Measurements from ENCODE around the gene ITPK1. TPM values are rescaled to one million over a fixed set of nuclear protein-coding genes. Genes with fewer than 3 reads are reported as not detected.

Gene ITPK1
- total RNA-seq, 2 donors from 2014 or later: 77.1 to 118 TPM

DNA sequence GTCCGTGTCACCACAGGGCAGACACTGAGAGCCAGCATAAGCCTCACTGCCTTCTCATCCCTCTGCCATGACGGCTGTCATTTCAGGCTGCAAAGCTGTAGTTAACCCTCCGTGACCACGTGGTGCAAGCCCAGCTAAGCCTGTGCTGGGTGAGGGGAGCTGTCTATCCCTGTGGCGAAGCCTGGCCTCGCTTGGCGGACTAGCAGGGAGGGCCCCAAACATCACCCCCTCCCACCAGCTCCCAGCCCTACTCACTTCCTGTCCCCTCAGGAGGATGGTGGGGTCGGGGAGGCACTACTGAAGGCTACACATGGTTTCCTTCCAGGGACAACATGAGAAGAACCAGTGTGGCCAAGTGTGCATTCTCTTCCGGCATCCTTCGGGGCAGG is 104.6 kb downstream of the ITPK1 start:
- 78% methylated on average over 10 of the region's 10 CpGs for WGBS
- H3K9me3 ChIP-seq: no peaks in the 10 kb centered on the region
- peaks cover 15% of the 10 kb centered on the region for H3K4me1 ChIP-seq (replicated peaks)
- H3K27me3 ChIP-seq (replicated peaks; ENCODE audit: insufficient read depth): no peaks in the 10 kb centered on the region
- intact Hi-C loops (cut with DNase I): no loop called here
- no peak for TF ChIP-seq POLR2AphosphoS5 (IDR thresholded peaks at IDR 0.05)
- TF ChIP-seq, protein P1, sequence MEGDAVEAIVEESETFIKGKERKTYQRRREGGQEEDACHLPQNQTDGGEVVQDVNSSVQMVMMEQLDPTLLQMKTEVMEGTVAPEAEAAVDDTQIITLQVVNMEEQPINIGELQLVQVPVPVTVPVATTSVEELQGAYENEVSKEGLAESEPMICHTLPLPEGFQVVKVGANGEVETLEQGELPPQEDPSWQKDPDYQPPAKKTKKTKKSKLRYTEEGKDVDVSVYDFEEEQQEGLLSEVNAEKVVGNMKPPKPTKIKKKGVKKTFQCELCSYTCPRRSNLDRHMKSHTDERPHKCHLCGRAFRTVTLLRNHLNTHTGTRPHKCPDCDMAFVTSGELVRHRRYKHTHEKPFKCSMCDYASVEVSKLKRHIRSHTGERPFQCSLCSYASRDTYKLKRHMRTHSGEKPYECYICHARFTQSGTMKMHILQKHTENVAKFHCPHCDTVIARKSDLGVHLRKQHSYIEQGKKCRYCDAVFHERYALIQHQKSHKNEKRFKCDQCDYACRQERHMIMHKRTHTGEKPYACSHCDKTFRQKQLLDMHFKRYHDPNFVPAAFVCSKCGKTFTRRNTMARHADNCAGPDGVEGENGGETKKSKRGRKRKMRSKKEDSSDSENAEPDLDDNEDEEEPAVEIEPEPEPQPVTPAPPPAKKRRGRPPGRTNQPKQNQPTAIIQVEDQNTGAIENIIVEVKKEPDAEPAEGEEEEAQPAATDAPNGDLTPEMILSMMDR (IDR thresholded peaks at IDR 0.05): no peak
- no peak for DNase-seq (ENCODE audit: low spot score)
- no peak overlapping the region for H3K27ac ChIP-seq
- no peaks in the 10 kb centered on the region for H3K36me3 ChIP-seq
- H3K4me3 ChIP-seq: no peak overlapping the region

GRCh38 chr14:93010522-93011140 is 105.1 kb downstream of the ITPK1 start:
- Histone ChIP-seq H3K4me1 (replicated peaks) (peaks cover 20% of the 10 kb centered on the region), H3K4me3 (no peak overlapping the region), H3K9me3 (no peaks in the 10 kb centered on the region), H3K27me3 (replicated peaks; ENCODE audit: insufficient read depth) (no peaks in the 10 kb centered on the region), H3K36me3 (no peaks in the 10 kb centered on the region), H3K27ac (no peak overlapping the region)
- WGBS: 87% methylated on average over 13 of the region's 13 CpGs
- intact Hi-C loops (cut with DNase I): no loop called here
- TF ChIP-seq POLR2AphosphoS5 (IDR thresholded peaks at IDR 0.05): no peak
- TF ChIP-seq, protein P1 (IDR thresholded peaks at IDR 0.05): no peak
- TF ChIP-seq POLR2A (IDR thresholded peaks at IDR 0.05): no peak
- DNase-seq (ENCODE audit: low spot score): no peak

DNA sequence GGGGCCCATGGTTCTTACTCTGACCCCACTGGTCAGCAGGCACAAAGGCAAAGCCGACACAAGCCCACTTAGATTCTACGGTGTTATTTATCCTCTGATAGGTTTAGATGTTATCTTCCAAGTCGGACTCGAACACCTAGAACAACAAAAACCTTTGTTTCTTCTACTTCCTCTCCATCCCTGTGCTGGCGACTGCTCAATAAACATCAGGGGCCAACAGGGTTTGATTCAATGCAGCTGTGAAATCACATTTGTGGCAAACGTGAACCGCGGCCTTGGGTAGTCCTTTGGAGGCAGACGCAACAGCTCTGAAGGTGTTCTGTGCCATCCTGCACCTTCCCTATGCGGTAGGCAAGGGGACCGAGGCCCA is 105.6 kb downstream of the ITPK1 start:
- Histone ChIP-seq H3K4me1 (replicated peaks) (peaks cover 23% of the 10 kb centered on the region), H3K27ac (no peak overlapping the region), H3K4me3 (no peak overlapping the region), H3K27me3 (replicated peaks; ENCODE audit: insufficient read depth) (no peaks in the 10 kb centered on the region), H3K9me3 (no peaks in the 10 kb centered on the region), H3K36me3 (no peaks in the 10 kb centered on the region)
- WGBS: 73% methylated on average over 11 of the region's 11 CpGs
- DNase-seq (ENCODE audit: low spot score): no peak
- TF ChIP-seq POLR2AphosphoS5 (IDR thresholded peaks at IDR 0.05) (no peak), POLR2A (IDR thresholded peaks at IDR 0.05) (no peak)
- TF ChIP-seq, protein P1 (IDR thresholded peaks at IDR 0.05): no peak
- intact Hi-C loops (cut with DNase I): no loop called here

DNA sequence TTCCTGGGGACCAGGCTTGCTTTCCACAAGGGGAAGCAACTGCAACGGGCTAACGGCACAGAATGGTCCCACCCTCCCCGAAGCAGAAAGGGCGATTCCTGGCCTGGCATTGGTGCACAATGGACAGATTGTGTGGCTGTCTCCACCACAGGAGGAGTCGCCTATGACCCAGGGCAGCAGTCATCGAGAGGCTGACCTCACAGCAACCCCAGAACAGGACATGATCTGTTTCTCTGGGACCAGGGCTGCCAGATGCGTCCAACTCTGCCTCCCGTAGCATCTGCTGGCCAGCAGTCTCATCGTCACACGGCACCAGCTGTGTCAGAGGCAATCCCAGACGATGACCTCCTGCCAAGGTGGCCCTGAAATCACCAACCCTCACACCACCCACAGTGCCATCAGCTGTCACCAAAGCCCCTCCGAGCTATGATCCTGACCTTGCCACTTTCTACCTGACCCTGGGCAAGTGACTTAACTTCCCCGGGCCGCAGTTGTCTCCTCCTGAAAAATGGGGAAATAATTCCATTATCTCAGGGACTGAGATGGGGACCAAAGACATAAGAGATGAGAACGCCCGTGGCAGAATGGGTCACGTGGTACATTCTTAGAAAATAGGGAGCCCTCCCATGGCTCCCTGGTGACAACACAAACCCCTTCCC is 106.1 kb downstream of the ITPK1 start:
- peaks cover 28% of the 10 kb centered on the region for H3K4me1 ChIP-seq (replicated peaks)
- DNase-seq (ENCODE audit: low spot score): no peak
- intact Hi-C loops (cut with DNase I): no loop called here
- no peaks in the 10 kb centered on the region for H3K9me3 ChIP-seq
- no peak overlapping the region for H3K27ac ChIP-seq
- no peaks in the 10 kb centered on the region for H3K36me3 ChIP-seq
- TF ChIP-seq, protein P1 (IDR thresholded peaks at IDR 0.05): no peak
- TF ChIP-seq POLR2AphosphoS5 (IDR thresholded peaks at IDR 0.05): no peak
- TF ChIP-seq POLR2A (IDR thresholded peaks at IDR 0.05): no peak
- WGBS: 90% methylated on average over 17 of the region's 17 CpGs
- H3K27me3 ChIP-seq (replicated peaks; ENCODE audit: insufficient read depth): no peaks in the 10 kb centered on the region
- no peak overlapping the region for H3K4me3 ChIP-seq

GRCh38 chr14:93008381-93008780 is 107.3 kb downstream of the ITPK1 start:
- no peaks in the 10 kb centered on the region for H3K36me3 ChIP-seq
- H3K4me1 ChIP-seq (replicated peaks): peaks cover 29% of the 10 kb centered on the region
- no peaks in the 10 kb centered on the region for H3K27me3 ChIP-seq (replicated peaks; ENCODE audit: insufficient read depth)
- TF ChIP-seq POLR2AphosphoS5 (IDR thresholded peaks at IDR 0.05) (no peak), POLR2A (IDR thresholded peaks at IDR 0.05) (no peak)
- TF ChIP-seq, protein P1 (IDR thresholded peaks at IDR 0.05): no peak
- no peaks in the 10 kb centered on the region for H3K9me3 ChIP-seq
- H3K27ac ChIP-seq: no peak overlapping the region
- WGBS: 48% methylated on average over 9 of the region's 9 CpGs
- H3K4me3 ChIP-seq: no peak overlapping the region
- DNase-seq (ENCODE audit: low spot score): no peak
- intact Hi-C loops (cut with DNase I): no loop called here

Measured in prostate gland (tissue), 2 donors.